Activated CD8-positive, alpha-beta T cell treated with anti-CD3 and anti-CD28 coated beads, Interleukin-2, amount 10 ng/mL, durations not matched to agents 7 days and 5 days (primary cell): Measurements from ENCODE around the gene ZNF740. TPM values are rescaled to one million over a fixed set of nuclear protein-coding genes. Genes with fewer than 3 reads are reported as not detected.

Experiments used
- ATAC-seq: fragments of 150-1000 bp; cut with Tn5 transposase; one replicate; pipeline ENCODE4 v1.10.0; 2021; ENCODE audit warnings: moderate library complexity
- CTCF ChIA-PET: fragments of 350-600 bp; sonication (Branson Sonifier 250); formaldehyde crosslinking; loops from one replicate; lab custom pipeline; 2021; ENCODE audit warnings: antibody characterized with exemption; lab: Charles Lee
- POLR2A ChIA-PET: fragments of 350-600 bp; sonication (Branson Sonifier 250); formaldehyde crosslinking; loops from one replicate; lab custom pipeline; 2021; ENCODE audit warnings: antibody characterized with exemption; lab: Charles Lee
- DNase-seq: peaks from one replicate; pipeline ENCODE4 v3.0.0-alpha.2; 2020
- H3K27ac Mint-ChIP-seq: one replicate; pipeline ENCODE4 v1.8.0; 2021; ENCODE audit warnings: mild to moderate bottlenecking, mixed read lengths
- H3K27me3 Mint-ChIP-seq: one replicate; pipeline ENCODE4 v1.8.0; 2021; ENCODE audit warnings: low read depth, mixed read lengths
- H3K36me3 Mint-ChIP-seq: one replicate; pipeline ENCODE4 v1.8.0; 2021; ENCODE audit warnings: low read depth, mixed read lengths
- H3K4me1 Mint-ChIP-seq: one replicate; pipeline ENCODE4 v1.8.0; 2021; ENCODE audit warnings: low read depth, mixed read lengths
- H3K4me3 Mint-ChIP-seq: one replicate; pipeline ENCODE4 v1.8.0; 2021; ENCODE audit warnings: mild to moderate bottlenecking, mixed read lengths
- H3K9me3 Mint-ChIP-seq: one replicate; pipeline ENCODE4 v1.8.0; 2022; ENCODE audit warnings: mixed read lengths; ENCODE audit not compliant: insufficient read depth
- total RNA-seq, 2 experiments: library from RNA; stranded (reverse); gene quantifications; one replicate each; pipeline ENCODE4 v1.2.3, GENCODE V29; 2021

ZNF740 gene
- total RNA-seq, 2 experiments from 2014 or later: 28.2 to 31.4 TPM

DNA sequence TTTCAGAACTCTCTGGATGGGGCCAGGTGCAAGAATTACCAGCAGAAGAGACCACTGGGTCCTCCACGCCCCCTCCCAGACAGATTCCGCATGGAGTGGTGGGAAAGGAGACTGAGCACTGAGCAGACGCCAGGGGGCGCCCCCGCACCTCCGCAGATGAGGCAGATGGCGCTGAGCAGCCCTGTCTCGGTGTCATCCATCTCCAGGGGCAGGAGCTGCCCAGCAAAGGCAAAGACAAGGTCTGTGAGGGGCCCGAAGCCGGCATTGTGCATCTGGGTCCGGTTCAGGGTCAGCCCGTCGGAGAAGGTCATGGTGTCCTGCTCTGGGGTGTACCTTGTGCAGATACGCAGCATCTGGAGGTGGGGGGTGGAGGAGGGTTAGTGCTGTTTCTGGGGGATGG lies 32.8 kb downstream of the ZNF740 start:
- H3K27me3 Mint-ChIP-seq: no peaks in the 10 kb centered on the region
- peak overlapping the region; percentile 65 for H3K27ac Mint-ChIP-seq
- H3K4me3 Mint-ChIP-seq: no peak overlapping the region
- H3K4me1 Mint-ChIP-seq: peaks cover 92% of the 10 kb centered on the region
- H3K9me3 Mint-ChIP-seq: no peaks in the 10 kb centered on the region
- ATAC-seq (peak; percentile 64), DNase-seq (peak; percentile 88)
- ChIA-PET POLR2A (interaction anchor here (1.2 to 9.6 kb wide), 3 partner anchors 31 to 55 kb away, joined by 3 to 88 read pairs (median 8); partner anchors contain the start of gene ESPL1), CTCF (interaction anchor here (0.5 to 15.1 kb wide), 38 partner anchors 10 to 150 kb away, joined by 3 to 401 read pairs (median 5); partner anchors contain the start of genes AAAS, CSAD, ESPL1 and MYG1)
- H3K36me3 Mint-ChIP-seq: peaks cover 83% of the 10 kb centered on the region

DNA sequence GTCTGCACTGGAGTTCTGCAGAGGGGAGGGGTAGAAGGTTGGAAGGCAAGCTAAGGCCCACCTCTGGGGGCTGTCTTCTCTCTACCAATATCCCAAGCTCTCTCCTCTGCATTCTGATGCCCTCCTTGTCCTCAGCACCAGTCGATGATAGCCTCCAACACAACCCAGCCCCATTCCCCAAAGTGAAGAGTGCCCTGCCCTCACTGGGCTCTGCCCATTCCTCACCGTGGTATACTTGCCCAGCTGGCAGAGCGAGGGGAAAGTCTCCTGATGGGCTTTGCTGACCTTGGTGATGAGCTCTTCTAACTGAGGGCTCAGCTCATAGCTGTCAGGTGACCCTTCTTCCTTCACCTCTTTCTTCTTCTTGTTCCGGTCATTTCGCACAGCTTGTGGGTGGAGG lies 33.7 kb downstream of the ZNF740 start:
- H3K9me3 Mint-ChIP-seq: no peaks in the 10 kb centered on the region
- CTCF ChIA-PET: interaction anchor here (0.8 to 15.1 kb wide), 31 partner anchors 9 to 151 kb away, joined by 3 to 401 read pairs (median 5); partner anchors contain the start of genes AAAS, CSAD, ESPL1 and MYG1
- ATAC-seq (no peak), DNase-seq (no peak)
- POLR2A ChIA-PET: interaction anchor here (0.6 to 9.6 kb wide), 4 partner anchors 33 to 76 kb away, joined by 3 to 88 read pairs (median 6); partner anchors contain the start of gene ESPL1
- H3K27me3 Mint-ChIP-seq: no peaks in the 10 kb centered on the region
- no peak overlapping the region for H3K4me3 Mint-ChIP-seq
- peak overlapping the region; percentile 65 for H3K27ac Mint-ChIP-seq
- peaks cover 90% of the 10 kb centered on the region for H3K4me1 Mint-ChIP-seq
- peaks cover 86% of the 10 kb centered on the region for H3K36me3 Mint-ChIP-seq

- H3K4me3 Mint-ChIP-seq: no peak overlapping the region
- H3K36me3 Mint-ChIP-seq: peaks cover 86% of the 10 kb centered on the region
- CTCF ChIA-PET: interaction anchor here (0.8 to 15.1 kb wide), 16 partner anchors 9 to 149 kb away, joined by 3 to 401 read pairs (median 12); partner anchors contain the start of genes AAAS, ESPL1, MYG1 and PFDN5
- no peak for DNase-seq
- H3K27me3 Mint-ChIP-seq: no peaks in the 10 kb centered on the region
- POLR2A ChIA-PET: interaction anchor here (0.8 to 9.6 kb wide), 3 partner anchors 34 to 76 kb away, joined by 3 to 88 read pairs (median 4); partner anchors contain the start of genes CSAD, ESPL1 and ZNF740
- peaks cover 87% of the 10 kb centered on the region for H3K4me1 Mint-ChIP-seq
- H3K9me3 Mint-ChIP-seq: no peaks in the 10 kb centered on the region
- H3K27ac Mint-ChIP-seq: peak overlapping the region; percentile 90
- no peak for ATAC-seq
Observed at GRCh38 chr12:53214687-53215455, 34.3 kb downstream of the ZNF740 start.

GRCh38 chr12:53215497-53215896 lies 35.0 kb downstream of the ZNF740 start:
- no peak overlapping the region for H3K4me3 Mint-ChIP-seq
- peaks cover 80% of the 10 kb centered on the region for H3K36me3 Mint-ChIP-seq
- POLR2A ChIA-PET: interaction anchor here (1.1 to 9.6 kb wide), 4 partner anchors 7 to 77 kb away, joined by 3 to 88 read pairs (median 25); partner anchors contain the start of genes CSAD, ESPL1, ITGB7 and ZNF740
- H3K27me3 Mint-ChIP-seq: no peaks in the 10 kb centered on the region
- DNase-seq (no peak), ATAC-seq (no peak)
- H3K4me1 Mint-ChIP-seq: peaks cover 82% of the 10 kb centered on the region
- peak overlapping the region; percentile 90 for H3K27ac Mint-ChIP-seq
- CTCF ChIA-PET: interaction anchor here (1.0 to 15.1 kb wide), 9 partner anchors 14 to 107 kb away, joined by 3 to 401 read pairs (median 24); partner anchors contain the start of genes AAAS, ESPL1, MYG1 and PFDN5
- H3K9me3 Mint-ChIP-seq: no peaks in the 10 kb centered on the region

GRCh38 chr12:53217051-53217930 lies 36.8 kb downstream of the ZNF740 start:
- ATAC-seq: no peak
- peaks cover 64% of the 10 kb centered on the region for H3K36me3 Mint-ChIP-seq
- peak overlapping the region; percentile 90 for H3K27ac Mint-ChIP-seq

DNA sequence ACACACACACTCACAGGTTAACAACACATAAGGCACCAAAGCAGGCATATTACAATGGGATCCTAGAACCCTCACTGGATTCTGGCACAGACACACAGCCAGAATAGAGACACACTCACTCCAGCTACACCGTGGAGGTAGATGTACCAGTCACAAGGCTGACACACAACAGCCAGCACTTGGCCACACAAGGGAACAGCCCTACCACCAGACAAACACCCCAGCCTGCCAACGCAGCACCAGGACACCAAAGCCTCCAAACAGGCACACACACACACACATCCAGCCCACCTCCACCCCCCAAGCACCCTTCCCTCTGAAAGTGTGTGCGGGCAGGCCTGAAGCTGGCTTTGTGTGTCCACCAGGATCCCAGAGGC lies 37.4 kb downstream of the ZNF740 start:
- no peak for ATAC-seq
- H3K4me1 Mint-ChIP-seq: peaks cover 79% of the 10 kb centered on the region
- H3K27me3 Mint-ChIP-seq: no peaks in the 10 kb centered on the region
- no peaks in the 10 kb centered on the region for H3K9me3 Mint-ChIP-seq
- peak overlapping the region; percentile 97 for H3K4me3 Mint-ChIP-seq
- ChIA-PET CTCF (interaction anchor here (0.9 to 15.1 kb wide), 5 partner anchors 9 to 103 kb away, joined by 3 to 401 read pairs (median 22); partner anchors contain the start of genes AAAS, ESPL1 and ITGB7), POLR2A (interaction anchor here (0.8 to 9.6 kb wide), 6 partner anchors 9 to 50 kb away, joined by 3 to 88 read pairs (median 4); partner anchors contain the start of genes ESPL1, ITGB7 and ZNF740)
- no peak for DNase-seq
- H3K27ac Mint-ChIP-seq: peak overlapping the region; percentile 90
- peaks cover 58% of the 10 kb centered on the region for H3K36me3 Mint-ChIP-seq

More at GRCh38 chr12:53217051-53217930, 36.8 kb downstream of the ZNF740 start:
- H3K9me3 Mint-ChIP-seq: no peaks in the 10 kb centered on the region
- no peaks in the 10 kb centered on the region for H3K27me3 Mint-ChIP-seq
- peak; percentile 55 for DNase-seq
- peaks cover 76% of the 10 kb centered on the region for H3K4me1 Mint-ChIP-seq
- peak overlapping the region; percentile 97 for H3K4me3 Mint-ChIP-seq
- ChIA-PET CTCF (interaction anchor here (0.9 to 15.1 kb wide), 10 partner anchors 8 to 152 kb away, joined by 3 to 401 read pairs (median 20); partner anchors contain the start of genes AAAS, ESPL1, ITGB7 and MYG1), POLR2A (interaction anchor here (0.8 to 9.6 kb wide), 5 partner anchors 9 to 51 kb away, joined by 3 to 88 read pairs (median 5); partner anchors contain the start of genes ESPL1 and ITGB7)

GRCh38 chr12:53218551-53219291 lies 38.2 kb downstream of the ZNF740 start:
- Mint-ChIP-seq H3K27ac (peak overlapping the region; percentile 95), H3K36me3 (peaks cover 50% of the 10 kb centered on the region), H3K4me3 (peak overlapping the region; percentile 97), H3K9me3 (no peaks in the 10 kb centered on the region), H3K4me1 (peaks cover 78% of the 10 kb centered on the region), H3K27me3 (no peaks in the 10 kb centered on the region)
- DNase-seq (no peak), ATAC-seq (no peak)
- CTCF ChIA-PET: interaction anchor here (0.9 to 15.1 kb wide), 10 partner anchors 10 to 126 kb away, joined by 3 to 401 read pairs (median 14); partner anchors contain the start of genes AAAS, ESPL1 and ITGB7
- POLR2A ChIA-PET: interaction anchor here (1.0 to 9.6 kb wide), 6 partner anchors 10 to 105 kb away, joined by 3 to 88 read pairs (median 6); partner anchors contain the start of genes ESPL1, ITGB7 and ZNF740

GRCh38 chr12:53219292-53219955 lies 38.9 kb downstream of the ZNF740 start:
- POLR2A ChIA-PET: interaction anchor here (0.6 to 9.6 kb wide), 14 partner anchors 11 to 160 kb away, joined by 3 to 88 read pairs (median 5); partner anchors contain the start of genes CSAD, ESPL1, ITGB7 and PFDN5
- H3K27ac Mint-ChIP-seq: peak overlapping the region; percentile 95
- peaks cover 78% of the 10 kb centered on the region for H3K4me1 Mint-ChIP-seq
- CTCF ChIA-PET: interaction anchor here (1.0 to 15.1 kb wide), 14 partner anchors 8 to 154 kb away, joined by 3 to 401 read pairs (median 6); partner anchors contain the start of genes AAAS, CSAD, ESPL1 and ITGB7
- H3K27me3 Mint-ChIP-seq: no peaks in the 10 kb centered on the region
- ATAC-seq (peak; percentile 22), DNase-seq (peak; percentile 72)
- no peaks in the 10 kb centered on the region for H3K9me3 Mint-ChIP-seq
- H3K4me3 Mint-ChIP-seq: peak overlapping the region; percentile 97
- peaks cover 43% of the 10 kb centered on the region for H3K36me3 Mint-ChIP-seq

DNA sequence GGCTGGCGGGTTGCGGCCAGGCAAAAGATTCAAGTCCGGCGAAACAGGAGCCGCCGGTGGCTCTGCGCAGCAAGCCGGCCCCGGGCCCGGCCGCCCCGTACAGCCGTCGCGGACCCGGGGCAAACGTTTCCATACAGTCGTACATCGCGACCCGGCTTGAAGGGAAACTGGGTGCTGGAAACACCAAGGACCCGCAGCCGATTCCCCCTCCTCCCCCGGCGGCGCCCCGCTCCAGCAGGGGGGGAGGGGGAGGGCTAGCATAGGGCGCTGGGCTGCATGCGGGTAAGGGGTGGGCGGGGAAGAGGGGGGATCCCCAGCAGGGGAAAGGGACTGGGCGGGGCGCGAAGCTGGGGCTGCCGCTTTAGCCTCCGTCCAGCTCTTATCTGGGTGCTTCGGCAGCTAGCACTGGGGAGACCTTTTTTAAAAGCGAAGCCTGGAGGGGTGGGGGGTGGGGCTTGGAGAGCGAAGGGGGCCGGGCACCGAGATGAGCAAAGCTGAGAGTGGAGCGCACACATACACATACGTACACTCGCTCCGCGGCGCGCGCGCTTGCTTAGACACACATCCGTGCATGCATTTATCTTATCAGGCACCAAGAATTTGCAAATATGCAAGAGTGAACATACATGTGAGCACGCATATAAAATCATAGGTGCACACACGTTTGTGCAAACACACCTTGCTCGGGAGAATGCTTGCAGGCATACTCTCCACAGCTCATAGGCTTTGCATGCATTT lies 39.6 kb downstream of the ZNF740 start:
- H3K4me3 Mint-ChIP-seq: peak overlapping the region; percentile 97
- peak; percentile 52 for ATAC-seq
- CTCF ChIA-PET: interaction anchor here (0.7 to 15.1 kb wide), 14 partner anchors 8 to 154 kb away, joined by 3 to 401 read pairs (median 6); partner anchors contain the start of genes AAAS, CSAD, ESPL1 and ITGB7
- peaks cover 78% of the 10 kb centered on the region for H3K4me1 Mint-ChIP-seq
- no peaks in the 10 kb centered on the region for H3K27me3 Mint-ChIP-seq
- H3K9me3 Mint-ChIP-seq: no peaks in the 10 kb centered on the region
- DNase-seq: peak; percentile 92
- POLR2A ChIA-PET: interaction anchor here (0.8 to 9.6 kb wide), 16 partner anchors 10 to 160 kb away, joined by 3 to 88 read pairs (median 5); partner anchors contain the start of genes AAAS, CSAD, ESPL1 and ITGB7
- peaks cover 39% of the 10 kb centered on the region for H3K36me3 Mint-ChIP-seq
- H3K27ac Mint-ChIP-seq: peak overlapping the region; percentile 95
